GM19468 (cell line): Measurements from ENCODE around the gene DNAJB12.
"Not testable (repeated sequence)": the region's sequence is repeated elsewhere in the genome, so short reads cannot be mapped to it uniquely, and the experiment has no call there.

Source experiments
- ATAC-seq: cut with Tn5 transposase; IDR thresholded peaks from one replicate; pipeline ENCODE4 v1.9.1; 2021; ENCODE audit warnings: mild to moderate bottlenecking, moderate library complexity, moderate number of reproducible peaks; ENCODE audit not compliant: unreplicated experiment; ENCODE audit errors: extremely low read depth

The DNAJB12 gene

GRCh38 chr10:72319416-72320254, 35.1 kb downstream of the DNAJB12 start:
- peak; percentile 66 for ATAC-seq

- no peak for ATAC-seq
Measured at GRCh38 chr10:72318418-72319262, 36.1 kb downstream of the DNAJB12 start.

DNA sequence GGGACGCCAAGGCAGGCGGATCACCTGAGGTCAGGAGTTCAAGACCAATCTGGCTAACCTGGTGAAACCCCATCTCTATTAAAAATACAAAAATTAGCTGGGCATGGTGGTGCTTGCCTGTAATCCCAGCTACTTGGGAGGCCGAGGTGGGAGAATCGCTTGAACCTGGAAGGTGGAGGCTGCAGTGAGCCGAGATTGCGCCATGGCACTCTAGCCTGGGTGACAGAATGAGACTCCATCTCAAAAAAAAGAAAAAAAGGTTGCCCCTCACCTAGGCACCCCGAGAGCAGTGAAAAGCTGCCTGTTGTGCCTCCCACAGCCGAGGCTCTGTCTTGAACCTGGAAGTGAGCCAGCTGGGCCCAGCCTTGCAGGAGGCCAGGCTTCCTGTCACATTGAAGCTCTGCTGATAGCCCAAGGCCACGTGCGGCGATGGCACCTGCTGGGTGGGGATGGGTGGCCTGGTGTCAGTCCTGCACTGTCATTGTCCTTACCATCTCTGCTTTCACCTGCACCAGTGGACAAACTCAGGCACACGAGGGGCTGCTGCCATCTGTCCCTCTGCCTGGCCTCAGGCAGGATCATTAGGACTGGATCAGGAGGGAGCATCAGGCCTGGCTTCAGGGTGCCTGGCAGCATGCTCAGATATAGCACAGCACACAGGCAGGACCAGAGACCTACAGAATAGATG, 37.8 kb downstream of the DNAJB12 start:
- ATAC-seq = no peak

DNA sequence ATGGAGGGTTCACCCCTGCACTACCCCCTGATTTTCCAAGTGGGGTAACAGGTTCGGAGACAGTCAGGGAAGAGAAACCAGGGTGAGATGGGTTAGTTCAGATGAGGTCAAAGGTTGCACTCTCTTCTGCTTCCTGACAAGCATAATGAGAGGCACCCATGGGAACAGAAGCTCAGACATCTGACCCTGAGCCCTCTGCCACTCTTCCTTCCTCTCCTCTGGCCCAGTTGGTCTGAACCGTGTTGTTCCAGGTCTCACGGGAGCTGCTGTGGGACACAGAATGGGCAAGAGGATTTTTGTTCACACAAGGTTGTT, 38.4 kb downstream of the DNAJB12 start:
- ATAC-seq = no peak

- no peak for ATAC-seq
Measured at GRCh38 chr10:72315611-72316385, 38.9 kb downstream of the DNAJB12 start.

- ATAC-seq = no peak
Measured at GRCh38 chr10:72315054-72315453, 39.7 kb downstream of the DNAJB12 start.

GRCh38 chr10:72314263-72314662, 40.5 kb downstream of the DNAJB12 start:
- no peak for ATAC-seq

- ATAC-seq = no peak
Measured at GRCh38 chr10:72312865-72313391, 41.8 kb downstream of the DNAJB12 start.

DNA sequence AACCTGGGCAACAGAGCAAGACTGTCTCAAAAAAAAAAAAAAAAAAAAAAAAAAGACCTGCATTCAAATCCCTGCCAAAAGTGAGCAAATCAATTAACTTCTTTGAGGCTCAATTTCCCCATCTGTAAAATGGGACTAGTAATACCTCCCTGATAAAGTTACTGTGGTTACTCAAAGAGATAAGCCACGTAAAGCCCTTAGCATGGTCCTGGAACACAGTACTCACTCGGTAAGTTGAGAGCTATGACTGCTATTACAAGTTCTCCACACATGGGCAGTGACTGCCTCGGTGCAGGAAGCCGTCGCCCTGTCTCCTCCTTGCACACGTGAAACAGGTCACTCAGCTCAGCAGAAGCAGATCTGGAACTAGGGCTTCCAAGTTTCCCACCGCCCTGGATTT, 43.1 kb downstream of the DNAJB12 start:
- no peak for ATAC-seq

DNA sequence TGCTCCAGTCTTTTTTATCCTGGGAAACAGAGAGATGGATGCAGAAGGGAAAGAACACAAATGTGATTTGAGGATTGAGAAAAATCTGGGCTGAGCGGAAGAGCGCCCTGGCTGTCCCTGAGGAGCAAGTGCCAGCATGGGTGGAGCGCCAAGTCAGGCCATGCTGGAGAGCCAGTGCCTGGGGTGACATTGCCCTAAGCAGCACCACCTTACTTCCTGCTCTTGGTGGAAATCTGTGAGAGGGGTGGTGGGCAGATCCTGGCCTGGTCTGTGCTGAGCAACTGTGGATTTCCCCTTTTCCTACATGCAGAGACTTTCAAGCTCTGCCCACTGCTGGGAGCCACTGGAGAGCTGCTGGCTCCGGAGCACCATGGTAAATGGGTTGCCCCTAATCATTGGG, 44.1 kb downstream of the DNAJB12 start:
- no peak for ATAC-seq

- no peak for ATAC-seq
Measured at GRCh38 chr10:72310241-72310633, 44.5 kb downstream of the DNAJB12 start.

DNA sequence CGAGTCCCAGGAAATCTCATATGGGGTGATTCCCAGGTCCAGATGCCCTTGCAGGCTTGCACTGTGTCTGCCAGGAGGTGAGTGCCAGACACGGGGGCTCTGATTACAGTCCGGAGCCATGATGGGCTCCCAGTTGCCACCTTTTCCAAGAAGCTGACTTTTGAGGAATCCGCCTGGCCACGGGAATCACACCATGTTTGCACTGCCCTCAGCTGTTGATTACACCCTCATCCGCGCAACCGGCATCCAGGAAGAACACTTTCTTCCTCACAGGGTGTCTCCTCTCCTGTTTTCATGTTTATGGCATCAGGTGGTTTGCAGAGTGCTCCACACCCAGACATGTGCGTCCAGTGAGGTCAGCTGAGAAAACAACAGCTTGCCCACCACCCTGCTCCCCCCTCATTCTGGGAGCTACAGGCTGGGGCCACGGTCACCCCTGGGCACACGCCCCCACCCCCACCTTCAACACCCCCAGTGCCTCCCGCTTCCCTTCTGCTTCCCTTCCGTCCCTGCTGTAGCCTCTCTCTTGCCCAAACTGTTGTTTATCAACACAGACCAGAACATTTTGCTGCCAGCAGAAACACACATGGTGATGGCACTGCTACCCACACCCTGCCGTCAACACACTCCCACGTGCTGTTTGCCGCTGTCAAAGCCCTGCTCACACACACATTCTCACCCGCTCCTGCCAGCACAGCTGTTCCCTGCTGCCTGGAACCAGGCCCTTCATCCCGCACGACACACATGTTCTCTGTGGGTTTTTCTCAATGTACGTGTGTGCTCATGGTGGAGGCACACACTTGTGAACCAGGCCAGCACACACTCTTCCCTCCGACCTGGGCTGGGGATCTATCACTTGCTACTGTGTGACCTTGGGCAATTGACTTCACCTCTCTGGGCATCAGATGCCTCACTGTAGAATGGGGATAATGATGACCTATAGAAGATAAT, 45.2 kb downstream of the DNAJB12 start:
- ATAC-seq = no peak

DNA sequence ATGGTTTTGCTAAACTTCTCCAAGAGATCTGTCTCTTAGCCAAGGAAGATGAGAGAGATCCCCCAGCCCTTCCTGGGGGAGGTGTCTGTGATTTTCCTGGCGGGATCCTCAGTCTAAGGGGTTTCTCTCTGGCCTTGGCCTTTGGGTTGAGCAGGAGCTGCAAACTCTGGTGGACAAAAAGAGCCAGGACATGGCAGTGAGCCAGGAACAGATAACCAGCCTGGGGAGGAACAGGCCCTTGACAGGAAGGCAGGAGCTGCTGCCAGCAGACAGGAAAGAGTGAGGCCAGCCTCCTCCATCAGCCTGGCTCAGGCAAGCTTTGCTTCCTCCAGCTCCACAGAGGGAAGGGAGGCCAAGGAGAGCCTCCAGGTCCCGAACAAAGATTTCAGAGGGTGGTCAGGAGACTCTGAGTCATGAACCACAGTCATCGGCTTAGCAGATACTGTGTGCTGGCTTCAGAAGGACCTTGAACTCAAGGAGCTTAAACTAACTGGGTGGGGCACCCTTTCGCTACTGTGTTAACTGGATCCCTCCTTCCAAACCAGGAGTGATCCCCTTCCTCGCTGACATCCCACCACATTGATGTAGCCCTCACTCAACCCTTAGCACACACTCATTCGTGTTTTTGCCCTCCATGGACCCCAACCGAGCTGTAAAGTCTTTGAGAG, 46.3 kb downstream of the DNAJB12 start:
- ATAC-seq = no peak

- not testable (repeated sequence) for ATAC-seq
Measured at GRCh38 chr10:72307711-72308110, 47.0 kb downstream of the DNAJB12 start.

DNA sequence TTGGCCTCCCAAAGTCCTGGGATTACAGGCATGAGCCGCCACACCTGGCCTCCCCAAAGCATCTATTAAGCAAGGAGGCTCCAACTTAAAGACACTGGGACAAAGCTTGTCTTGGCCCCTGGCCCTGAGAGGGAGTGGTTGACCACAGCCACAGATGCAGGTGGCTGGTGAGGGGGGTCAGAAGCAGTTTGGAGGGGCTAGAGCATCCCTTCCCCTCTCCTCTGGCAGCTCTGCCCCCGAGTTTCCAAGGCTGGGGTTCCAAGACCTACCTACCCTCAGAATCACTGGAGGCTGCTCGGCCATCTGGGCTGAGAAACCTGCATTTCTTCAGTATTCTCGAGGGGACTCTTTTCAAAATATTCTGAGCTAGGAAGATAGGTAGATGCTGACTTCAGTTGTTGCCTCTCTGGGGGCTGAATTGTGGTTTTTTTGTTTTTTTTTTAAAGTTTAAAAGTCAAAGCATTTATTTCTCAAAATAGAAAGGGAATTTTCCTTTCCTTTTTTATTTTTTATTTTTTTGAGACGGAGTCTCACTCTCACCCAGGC, 48.4 kb downstream of the DNAJB12 start:
- ATAC-seq = no peak

DNA sequence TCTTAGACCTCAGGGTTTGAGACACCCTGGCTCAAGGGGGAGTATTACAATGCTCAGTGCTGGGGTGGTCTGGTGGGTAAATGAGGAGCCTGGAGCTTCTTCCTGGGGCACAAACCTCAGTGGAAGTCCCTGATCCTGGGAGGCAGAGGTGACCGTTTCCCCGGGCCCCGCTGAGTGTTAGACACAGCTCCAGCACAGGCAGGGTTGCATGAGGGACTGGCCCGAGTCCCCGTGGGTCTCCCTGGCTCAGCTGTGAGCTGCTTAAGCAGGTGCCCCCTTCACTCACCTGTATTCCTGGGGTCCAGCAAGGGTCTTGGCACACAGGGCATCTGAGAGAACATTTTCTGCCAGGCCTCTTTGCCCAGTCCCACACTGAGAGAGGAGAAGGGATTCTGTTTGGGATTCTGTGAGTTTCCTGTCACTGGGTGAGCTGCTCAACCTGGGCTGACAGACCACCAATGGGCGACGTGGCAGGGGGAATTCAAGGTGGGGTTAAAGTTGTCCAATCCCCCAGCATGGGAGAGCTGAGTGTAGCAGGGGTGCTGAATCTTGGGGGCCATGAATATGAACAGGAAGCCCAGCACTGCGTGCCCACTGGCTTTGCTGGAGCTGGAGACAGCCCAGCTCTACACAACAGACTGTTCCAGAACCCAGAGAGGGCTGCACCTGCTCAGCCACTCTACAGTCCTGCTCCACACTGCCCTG, 51.1 kb downstream of the DNAJB12 start:
- no peak for ATAC-seq
